MM.1S (cell line): ENCODE results near the gene NID2.

ENCODE experiments used
- DNase-seq: peaks from one replicate; pipeline ENCODE4 v3.0.0-alpha.2; 2015
- H2AFZ ChIP-seq: fragments of 300-600 bp; sonication (generic); 2 replicates; pipeline ENCODE4 v1.6.0; 2016; ENCODE audit warnings: antibody characterized with exemption, low read length
- H3F3A ChIP-seq: fragments of 300-600 bp; sonication (generic); 2 replicates; pipeline ENCODE4 v1.6.1; 2016; ENCODE audit warnings: mild to moderate bottlenecking, antibody characterized with exemption, low read length, moderate library complexity, mixed read lengths; ENCODE audit not compliant: insufficient read depth
- H3K27ac ChIP-seq: fragments of 300-600 bp; sonication (generic); 2 replicates; pipeline ENCODE4 v1.5.1; 2016; ENCODE audit warnings: mild to moderate bottlenecking, low read length
- H3K27me3 ChIP-seq: fragments of 300-600 bp; sonication (generic); replicated peaks from 2 replicates; pipeline ENCODE4 v1.6.0; 2016; ENCODE audit warnings: low read length; ENCODE audit not compliant: insufficient read depth
- H3K36me3 ChIP-seq: fragments of 300-600 bp; sonication (generic); replicated peaks from 2 replicates; pipeline ENCODE4 v1.6.1; 2016; ENCODE audit warnings: mild to moderate bottlenecking, low read length, mixed read lengths; ENCODE audit not compliant: insufficient read depth
- H3K4me1 ChIP-seq: fragments of 300-600 bp; sonication (generic); 2 replicates; pipeline ENCODE4 v1.6.1; 2016; ENCODE audit warnings: low read length, mixed read lengths
- H3K4me2 ChIP-seq: fragments of 300-600 bp; sonication (generic); 2 replicates; pipeline ENCODE4 v1.6.0; 2016; ENCODE audit warnings: low read depth, low read length
- H3K4me3 ChIP-seq: fragments of 300-600 bp; sonication (generic); 2 replicates; pipeline ENCODE4 v1.5.1; 2016; ENCODE audit warnings: low read length, mixed read lengths
- H3K79me2 ChIP-seq: fragments of 300-600 bp; sonication (generic); 2 replicates; pipeline ENCODE4 v1.6.1; 2016; ENCODE audit warnings: mixed run types, low read length, mixed read lengths
- H3K9ac ChIP-seq: fragments of 300-600 bp; sonication (generic); 2 replicates; pipeline ENCODE4 v1.6.1; 2016; ENCODE audit warnings: low read length, mixed read lengths
- H3K9me2 ChIP-seq: fragments of 300-600 bp; sonication (generic); replicated peaks from 2 replicates; pipeline ENCODE4 v1.6.1; 2016; ENCODE audit warnings: mild to moderate bottlenecking, low read length, mixed read lengths; ENCODE audit not compliant: insufficient read depth
- H3K9me3 ChIP-seq: fragments of 300-600 bp; sonication (generic); replicated peaks from 2 replicates; pipeline ENCODE4 v1.6.1; 2016; ENCODE audit warnings: mild to moderate bottlenecking, low read length, mixed read lengths; ENCODE audit not compliant: insufficient read depth
- H4K20me1 ChIP-seq: fragments of 300-600 bp; sonication (generic); 2 replicates; pipeline ENCODE4 v1.6.1; 2016; ENCODE audit warnings: mild to moderate bottlenecking, low read length, moderate library complexity, mixed read lengths; ENCODE audit not compliant: insufficient read depth
- CTCF ChIP-seq: fragments of 300-600 bp; sonication (generic); IDR thresholded peaks from 2 replicates; pipeline ENCODE4 v1.5.1; 2016; ENCODE audit warnings: antibody characterized with exemption, low read length, mixed read lengths
- EZH2 ChIP-seq: fragments of 300-600 bp; sonication (generic); optimal IDR thresholded peaks from 2 replicates; pipeline ENCODE3; 2017; ENCODE audit warnings: low read depth, mild to moderate bottlenecking, antibody characterized with exemption, low read length, mixed read lengths
- EZH2phosphoT487 ChIP-seq: fragments of 300-600 bp; sonication (generic); IDR thresholded peaks from 2 replicates; pipeline ENCODE4 v1.6.1; 2018; ENCODE audit warnings: antibody characterized with exemption, low read length

Gene NID2

GRCh38 chr14:52112336-52113018 lies 43.6 kb upstream of the NID2 start:
- H3K27me3 ChIP-seq = no peaks in the 10 kb centered on the region
- H3K4me2 ChIP-seq = no peak overlapping the region
- TF ChIP-seq CTCF = no peak
- TF ChIP-seq EZH2 = no peak
- TF ChIP-seq EZH2phosphoT487 = no peak
- no peaks in the 10 kb centered on the region for H4K20me1 ChIP-seq
- H3K36me3 ChIP-seq = no peaks in the 10 kb centered on the region
- no peak overlapping the region for H3K9ac ChIP-seq
- H2AFZ ChIP-seq = no peak overlapping the region
- no peak overlapping the region for H3K4me3 ChIP-seq
- no peaks in the 10 kb centered on the region for H3K79me2 ChIP-seq
- DNase-seq = no peak
- H3K4me1 ChIP-seq = no peaks in the 10 kb centered on the region
- no peaks in the 10 kb centered on the region for H3K9me3 ChIP-seq
- H3F3A ChIP-seq = no peaks in the 10 kb centered on the region
- no peak overlapping the region for H3K27ac ChIP-seq
- no peaks in the 10 kb centered on the region for H3K9me2 ChIP-seq

- Histone ChIP-seq H3K27me3 (no peaks in the 10 kb centered on the region), H3K79me2 (no peaks in the 10 kb centered on the region), H3K9me2 (no peaks in the 10 kb centered on the region)
Measured at GRCh38 chr14:52111583-52111982, 42.7 kb upstream of the NID2 start.

GRCh38 chr14:52110441-52111086 lies 41.7 kb upstream of the NID2 start:
- Histone ChIP-seq H2AFZ (no peak overlapping the region), H3K9me2 (no peaks in the 10 kb centered on the region), H4K20me1 (no peaks in the 10 kb centered on the region), H3K27me3 (no peaks in the 10 kb centered on the region), H3F3A (no peaks in the 10 kb centered on the region), H3K4me3 (no peak overlapping the region), H3K4me2 (no peak overlapping the region), H3K36me3 (no peaks in the 10 kb centered on the region), H3K27ac (no peak overlapping the region), H3K9me3 (no peaks in the 10 kb centered on the region), H3K9ac (no peak overlapping the region), H3K4me1 (no peaks in the 10 kb centered on the region), H3K79me2 (no peaks in the 10 kb centered on the region)
- DNase-seq = no peak
- TF ChIP-seq EZH2 = no peak
- TF ChIP-seq EZH2phosphoT487 = no peak
- no peak for TF ChIP-seq CTCF

More at GRCh38 chr14:52111583-52111982, 42.7 kb upstream of the NID2 start:
- no peak overlapping the region for H3K4me3 ChIP-seq
- H3K36me3 ChIP-seq = no peaks in the 10 kb centered on the region
- H3K9me3 ChIP-seq = no peaks in the 10 kb centered on the region
- no peaks in the 10 kb centered on the region for H4K20me1 ChIP-seq
- no peak for DNase-seq
- TF ChIP-seq EZH2 = no peak
- TF ChIP-seq CTCF = no peak
- TF ChIP-seq EZH2phosphoT487 = no peak
- H3K27ac ChIP-seq = no peak overlapping the region
- H3K4me1 ChIP-seq = no peaks in the 10 kb centered on the region
- no peak overlapping the region for H3K4me2 ChIP-seq
- H3F3A ChIP-seq = no peaks in the 10 kb centered on the region
- H3K9ac ChIP-seq = no peak overlapping the region
- no peak overlapping the region for H2AFZ ChIP-seq
